NCI-H187 (cell line): Measurements from ENCODE around the gene C16orf46.

Experiments
- DNase-seq, 2 experiments: peaks; one replicate each; lab custom pipeline; 2025; lab: John Stamatoyannopoulos, UW

The C16orf46 gene

DNA sequence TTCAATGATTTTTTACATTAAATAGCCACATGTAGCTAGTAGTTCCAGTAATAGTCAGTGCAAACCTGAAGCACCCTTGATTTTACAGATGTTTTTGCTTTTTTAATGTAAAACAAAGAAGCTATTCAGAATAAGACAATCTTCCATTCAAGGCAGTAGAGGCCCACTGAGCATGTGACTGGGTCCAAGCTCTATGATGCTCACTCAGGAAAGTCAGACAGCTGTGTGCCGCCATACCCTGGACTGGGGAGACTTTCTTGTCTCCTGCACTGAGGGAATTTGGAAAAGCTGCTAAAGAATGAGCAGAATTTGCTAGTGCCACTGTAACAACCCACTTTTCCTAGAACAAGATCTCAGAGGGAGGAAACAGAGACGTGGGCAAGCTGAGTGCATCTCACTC lies 58.5 kb downstream of the C16orf46 start:
- no peak for DNase-seq

- DNase-seq = no peak
These were observed 62.4 kb downstream of the C16orf46 start for GRCh38 chr16:81014672-81015071.

GRCh38 chr16:81012974-81013373 lies 64.1 kb downstream of the C16orf46 start:
- no peak for DNase-seq
